Measurements from ENCODE around the gene PDAP1. TPM values are rescaled to one million over a fixed set of nuclear protein-coding genes. Genes with fewer than 3 reads are reported as not detected.

PDAP1 gene
- total and polyA plus RNA-seq, 7 experiments from 2014 or later = 38.4 to 104 (median 43.4) TPM

GRCh38 chr7:99386584-99387238, 21.7 kb downstream of the PDAP1 start:
- Histone ChIP-seq H3K4me1 (ENCODE audit: control insufficient read depth in 2 of 2, insufficient read depth in 2 of 2, low read length in 2 of 2) (peaks cover 4 to 11% of the 10 kb centered on the region in 2 donors), H3K9me3 (ENCODE audit: control insufficient read depth in 2 of 3, low read length in 3 of 3) (no peaks in the 10 kb centered on the region), H3K27me3 (ENCODE audit: control insufficient read depth in 2 of 2, insufficient read depth in 2 of 2, low read length in 2 of 2) (no peaks in the 10 kb centered on the region), H3K27ac (ENCODE audit: low read depth, low read length) (peak overlapping the region; percentile 22), H3K36me3 (ENCODE audit: control insufficient read depth in 2 of 3, insufficient read depth in 3 of 3, low read length in 3 of 3) (peaks cover 23 to 64% (median 36%) of the 10 kb centered on the region in 3 experiments), H3K4me3 (ENCODE audit: low read length) (no peak overlapping the region)
- Mint-ChIP-seq H3K27me3 (no peaks in the 10 kb centered on the region), H3K27ac (peak overlapping the region in 8 of 9 donors; percentile 42 to 92 (median 76)), H3K36me3 (peaks cover 0 to 22% (median 4%) of the 10 kb centered on the region in 5 donors), H3K9me3 (no peaks in the 10 kb centered on the region), H3K4me3 (peak overlapping the region in 1 of 10 donors; percentile 29), H3K4me1 (peaks cover 5 to 25% (median 20%) of the 10 kb centered on the region in 7 donors)
- ATAC-seq (peak; percentile 83), DNase-seq (peak in 6 of 9 donors; percentile 30 to 59 (median 51))
- intact Hi-C loops (cut with micrococcal nuclease) = loop anchor here (1.0 kb wide), 1 partner anchor 21 kb away; no protein-coding TSS in a partner anchor
- CTCF ChIA-PET = interaction anchor here (0.6 to 1.9 kb wide), 4 partner anchors 18 to 37 kb away, joined by 3 to 21 read pairs (median 4); no protein-coding TSS in a partner anchor
- POLR2A ChIA-PET = interaction anchor here (3.9 kb wide), 1 partner anchor 10 kb away, joined by 25 read pairs; no protein-coding TSS in a partner anchor

- H3K27me3 ChIP-seq (ENCODE audit: control insufficient read depth in 2 of 2, insufficient read depth in 2 of 2, low read length in 2 of 2) = no peaks in the 10 kb centered on the region
- Mint-ChIP-seq H3K4me1 (peaks cover 15 to 35% (median 30%) of the 10 kb centered on the region in 7 donors), H3K9me3 (no peaks in the 10 kb centered on the region), H3K4me3 (no peak overlapping the region), H3K27ac (peak overlapping the region in 4 of 9 donors; percentile 8 to 71 (median 36)), H3K27me3 (no peaks in the 10 kb centered on the region), H3K36me3 (peaks cover 0 to 20% (median 4%) of the 10 kb centered on the region in 5 donors)
- ChIA-PET CTCF (interaction anchor here (1.0 to 1.1 kb wide), 2 partner anchors 19 to 21 kb away, joined by 3 to 4 read pairs; no protein-coding TSS in a partner anchor), POLR2A (interaction anchor here (3.9 kb wide), 1 partner anchor 9 kb away, joined by 25 read pairs; no protein-coding TSS in a partner anchor)
- DNase-seq (no peak), ATAC-seq (no peak)
- H3K36me3 ChIP-seq (ENCODE audit: control insufficient read depth in 2 of 3, insufficient read depth in 3 of 3, low read length in 3 of 3) = peaks cover 14 to 53% (median 27%) of the 10 kb centered on the region in 3 experiments
- H3K27ac ChIP-seq (ENCODE audit: low read depth, low read length) = peak overlapping the region; percentile 64
- no peaks in the 10 kb centered on the region for H3K9me3 ChIP-seq (ENCODE audit: control insufficient read depth in 2 of 3, low read length in 3 of 3)
- intact Hi-C loops (cut with micrococcal nuclease) = no loop called here
- no peak overlapping the region for H3K4me3 ChIP-seq (ENCODE audit: low read length)
- H3K4me1 ChIP-seq (ENCODE audit: control insufficient read depth in 2 of 2, insufficient read depth in 2 of 2, low read length in 2 of 2) = peaks cover 14 to 21% of the 10 kb centered on the region in 2 donors
Measured at GRCh38 chr7:99385564-99385963, 22.8 kb downstream of the PDAP1 start.

- no peak for DNase-seq
- Mint-ChIP-seq H3K27me3 (no peaks in the 10 kb centered on the region), H3K9me3 (no peaks in the 10 kb centered on the region), H3K36me3 (peaks cover 0 to 25% (median 4%) of the 10 kb centered on the region in 5 donors), H3K4me1 (peaks cover 23 to 46% (median 37%) of the 10 kb centered on the region in 7 donors), H3K27ac (peak overlapping the region in 7 of 9 donors; percentile 23 to 91 (median 79)), H3K4me3 (no peak overlapping the region)
- Histone ChIP-seq H3K4me3 (ENCODE audit: low read length) (no peak overlapping the region), H3K36me3 (ENCODE audit: control insufficient read depth in 2 of 3, insufficient read depth in 3 of 3, low read length in 3 of 3) (peaks cover 8 to 43% (median 18%) of the 10 kb centered on the region in 3 experiments), H3K4me1 (ENCODE audit: control insufficient read depth in 2 of 2, insufficient read depth in 2 of 2, low read length in 2 of 2) (peaks cover 25 to 31% of the 10 kb centered on the region in 2 donors), H3K27me3 (ENCODE audit: control insufficient read depth in 2 of 2, insufficient read depth in 2 of 2, low read length in 2 of 2) (no peaks in the 10 kb centered on the region), H3K27ac (ENCODE audit: low read depth, low read length) (peak overlapping the region; percentile 55), H3K9me3 (ENCODE audit: control insufficient read depth in 2 of 3, low read length in 3 of 3) (no peaks in the 10 kb centered on the region)
- intact Hi-C loops (cut with micrococcal nuclease) = loop anchor here in 1 of 2 donors (5.0 kb wide), 1 partner anchor 198 kb away; no protein-coding TSS in a partner anchor
- CTCF ChIA-PET = interaction anchor here (1.0 kb wide), 1 partner anchor 24 kb away, joined by 3 read pairs; the partner anchor contains the start of gene BUD31
- no peak for ATAC-seq
- POLR2A ChIA-PET = interaction anchor here (1.2 to 3.9 kb wide), 4 partner anchors 8 to 19 kb away, joined by 3 to 25 read pairs (median 10); no protein-coding TSS in a partner anchor
Measured at GRCh38 chr7:99384523-99384922, 23.9 kb downstream of the PDAP1 start.

- ATAC-seq (no peak), DNase-seq (no peak)
- intact Hi-C loops (cut with micrococcal nuclease) = loop anchor here in 1 of 2 donors (5.0 kb wide), 1 partner anchor 198 kb away; no protein-coding TSS in a partner anchor
- H3K27ac Mint-ChIP-seq = peak overlapping the region; percentile 68 to 91 (median 83)
- no peaks in the 10 kb centered on the region for H3K27me3 Mint-ChIP-seq
- peaks cover 31 to 38% of the 10 kb centered on the region in 2 donors for H3K4me1 ChIP-seq (ENCODE audit: control insufficient read depth in 2 of 2, insufficient read depth in 2 of 2, low read length in 2 of 2)
- H3K4me3 ChIP-seq (ENCODE audit: low read length) = no peak overlapping the region
- H3K9me3 Mint-ChIP-seq = no peaks in the 10 kb centered on the region
- no peaks in the 10 kb centered on the region for H3K9me3 ChIP-seq (ENCODE audit: control insufficient read depth in 2 of 3, low read length in 3 of 3)
- no peaks in the 10 kb centered on the region for H3K27me3 ChIP-seq (ENCODE audit: control insufficient read depth in 2 of 2, insufficient read depth in 2 of 2, low read length in 2 of 2)
- POLR2A ChIA-PET = interaction anchor here (0.6 to 3.9 kb wide), 5 partner anchors 7 to 20 kb away, joined by 3 to 25 read pairs (median 5); no protein-coding TSS in a partner anchor
- H3K4me1 Mint-ChIP-seq = peaks cover 28 to 52% (median 43%) of the 10 kb centered on the region in 7 donors
- peak overlapping the region; percentile 55 for H3K27ac ChIP-seq (ENCODE audit: low read depth, low read length)
- H3K36me3 ChIP-seq (ENCODE audit: control insufficient read depth in 2 of 3, insufficient read depth in 3 of 3, low read length in 3 of 3) = peaks cover 8 to 37% (median 18%) of the 10 kb centered on the region in 3 experiments
- peaks cover 4 to 29% (median 8%) of the 10 kb centered on the region in 5 donors for H3K36me3 Mint-ChIP-seq
- peak overlapping the region in 1 of 10 donors; percentile 12 for H3K4me3 Mint-ChIP-seq
- CTCF ChIA-PET = interaction anchor here (1.0 kb wide), 1 partner anchor 25 kb away, joined by 3 read pairs; the partner anchor contains the start of gene BUD31
Measured at GRCh38 chr7:99383791-99384370, 24.5 kb downstream of the PDAP1 start.

- ChIA-PET CTCF (no interaction called here), POLR2A (interaction anchor here (1.2 to 3.2 kb wide), 4 partner anchors 10 to 234 kb away, joined by 3 to 15 read pairs (median 4); partner anchors contain the start of gene ZSCAN25)
- peaks cover 8 to 33% (median 15%) of the 10 kb centered on the region in 3 experiments for H3K36me3 ChIP-seq (ENCODE audit: control insufficient read depth in 2 of 3, insufficient read depth in 3 of 3, low read length in 3 of 3)
- no peaks in the 10 kb centered on the region for H3K27me3 Mint-ChIP-seq
- H3K4me3 ChIP-seq (ENCODE audit: low read length) = no peak overlapping the region
- no peak for DNase-seq
- H3K36me3 Mint-ChIP-seq = peaks cover 4 to 30% (median 8%) of the 10 kb centered on the region in 5 donors
- intact Hi-C loops (cut with micrococcal nuclease) = loop anchor here in 1 of 2 donors (5.0 kb wide), 1 partner anchor 199 kb away; no protein-coding TSS in a partner anchor
- no peak for ATAC-seq
- H3K9me3 Mint-ChIP-seq = no peaks in the 10 kb centered on the region
- H3K27ac Mint-ChIP-seq = peak overlapping the region; percentile 68 to 91 (median 83)
- H3K27me3 ChIP-seq (ENCODE audit: control insufficient read depth in 2 of 2, insufficient read depth in 2 of 2, low read length in 2 of 2) = no peaks in the 10 kb centered on the region
- peaks cover 29 to 54% (median 46%) of the 10 kb centered on the region in 7 donors for H3K4me1 Mint-ChIP-seq
- peaks cover 33 to 42% of the 10 kb centered on the region in 2 donors for H3K4me1 ChIP-seq (ENCODE audit: control insufficient read depth in 2 of 2, insufficient read depth in 2 of 2, low read length in 2 of 2)
- H3K27ac ChIP-seq (ENCODE audit: low read depth, low read length) = peak overlapping the region; percentile 55
- H3K4me3 Mint-ChIP-seq = peak overlapping the region in 2 of 10 donors; percentile 12 to 58
- H3K9me3 ChIP-seq (ENCODE audit: control insufficient read depth in 2 of 3, low read length in 3 of 3) = no peaks in the 10 kb centered on the region
Measured at GRCh38 chr7:99383203-99383602, 25.2 kb downstream of the PDAP1 start.
